ENCODE measurements around the gene NEK3. TPM values are rescaled to one million over a fixed set of nuclear protein-coding genes. Genes with fewer than 3 reads are reported as not detected.

The NEK3 gene
- total RNA-seq: 1 to 10 TPM; 3.3 to 3.4 TPM

DNA sequence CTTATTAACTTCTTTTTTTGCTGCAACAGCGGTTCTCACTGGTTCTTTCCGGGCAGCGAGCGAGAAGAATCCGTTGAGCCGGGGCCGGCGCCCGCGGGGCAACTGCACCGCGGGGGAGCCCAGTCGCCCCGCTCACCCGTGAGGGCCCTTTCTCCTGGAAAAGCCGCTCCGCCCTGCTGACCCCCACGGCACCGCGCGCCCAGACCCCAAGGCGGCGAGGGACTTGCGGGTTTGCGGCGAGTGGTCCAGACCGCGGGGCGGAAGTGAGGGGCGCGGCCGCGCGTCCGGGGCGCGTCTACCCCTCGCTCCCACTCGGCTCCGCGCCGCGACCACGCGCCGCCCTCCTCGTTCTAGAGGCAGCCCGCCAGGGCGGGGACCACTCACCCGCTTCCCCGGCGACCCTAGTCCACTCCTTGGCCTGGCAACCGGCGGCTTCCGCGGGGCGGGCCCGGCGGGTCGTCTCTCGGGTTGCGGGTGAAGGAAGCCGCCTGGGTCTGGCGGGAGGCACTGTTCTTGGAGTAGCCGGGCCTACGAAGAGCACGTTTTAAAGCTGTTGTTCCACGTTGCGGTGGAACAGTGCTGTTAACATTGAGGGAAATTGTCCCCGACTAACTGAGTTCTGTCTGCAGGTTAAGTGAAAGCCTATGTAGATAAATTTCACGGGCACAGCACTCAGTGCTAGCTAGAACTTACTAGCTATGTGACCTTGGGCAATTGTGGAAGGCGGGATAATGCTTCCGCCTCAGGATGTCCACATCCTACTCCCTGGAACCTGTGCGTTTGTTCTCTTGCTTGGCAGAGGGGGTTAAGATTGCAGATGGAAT, at the start of gene NEK3:
TSS of gene NEK3 (minus strand) at position 439 of the 824 bp plus-strand sequence. CDS start 3,406 bp downstream, outside the sequence.

GRCh38 chr13:52128714-52129700, 30.4 kb downstream of the NEK3 start, which contains the start of gene NEK5:
Gene NEK5, minus strand, starts transcription at chr13:52129073. Its CDS starts 1,591 bp downstream, at chr13:52127482.

Other genes starting within 250 kb of the NEK3 start
- gene ATP7B, start 148.1 kb downstream of the NEK3 start, total RNA-seq: 1 to 10 TPM; 3.1 to 3.7 TPM
- 10 to 100 TPM; 20.6 to 22.3 TPM for gene ALG11, start 147.2 kb downstream of the NEK3 start, total RNA-seq
- gene UTP14C, start 134.9 kb downstream of the NEK3 start, total RNA-seq: 10 to 100 TPM; 10.3 to 12.3 TPM
- under 1 TPM; under 0.01 to 0.34 TPM for gene NEK5, start 30.5 kb downstream of the NEK3 start, total RNA-seq
- under 1 TPM; 0.67 to 0.69 TPM for gene THSD1, start 246.6 kb upstream of the NEK3 start, total RNA-seq